Bronchial epithelial cell (primary cell): ENCODE results near the gene BIRC5. TPM values are rescaled to one million over a fixed set of nuclear protein-coding genes. Genes with fewer than 3 reads are reported as not detected.

Experiments
- DNase-seq: peaks from one replicate; pipeline ENCODE4 v3.0.0-alpha.2; 2010; ENCODE audit warnings: low read depth
- FAIRE-seq: peaks from 2 replicates; lab custom pipeline; 2011; peaks lifted over from hg19 to GRCh38; lab: Jason Lieb, UNC
- H3K27me3 ChIP-seq: 2 replicates; pipeline ENCODE4 v1.5.1; 2011; ENCODE audit warnings: low read length; ENCODE audit not compliant: control insufficient read depth, insufficient read depth
- H3K36me3 ChIP-seq: 2 replicates; pipeline ENCODE4 v1.5.1; 2011; ENCODE audit warnings: low read length; ENCODE audit not compliant: control insufficient read depth, insufficient read depth
- H3K4me3 ChIP-seq: 2 replicates; pipeline ENCODE4 v1.5.1; 2011; ENCODE audit warnings: mild to moderate bottlenecking, low read depth, low read length, control low read depth
- CTCF ChIP-seq: IDR thresholded peaks from 2 replicates; pipeline ENCODE4 v1.5.1; 2011; ENCODE audit warnings: mild to moderate bottlenecking, moderate library complexity, low read length, control low read depth, inconsistent platforms; ENCODE audit not compliant: insufficient read depth, severe bottlenecking
- total RNA-seq: library from RNA; depleted of rRNA; stranded (reverse); fragments of >200 nt; gene quantifications from 2 replicates; pipeline ENCODE4 v1.2.1, GENCODE V29; 2014

The BIRC5 gene
- total RNA-seq, 1 donor from 2014 or later: 0.53 TPM

- Histone ChIP-seq H3K27me3 (no peaks in the 10 kb centered on the region), H3K4me3 (no peak overlapping the region), H3K36me3 (no peaks in the 10 kb centered on the region)
- DNase-seq (no peak), FAIRE-seq (no peak)
- TF ChIP-seq CTCF: no peak
Measured at GRCh38 chr17:78258323-78259191, 44.5 kb downstream of the BIRC5 start.

GRCh38 chr17:78259192-78259554, 45.1 kb downstream of the BIRC5 start:
- no peak for FAIRE-seq
- H3K4me3 ChIP-seq: no peak overlapping the region

GRCh38 chr17:78263063-78263735, 49.1 kb downstream of the BIRC5 start:
- TF ChIP-seq CTCF: no peak
- no peak for DNase-seq
- FAIRE-seq: no peak
- peaks cover under 1% of the 10 kb centered on the region for H3K27me3 ChIP-seq
- no peak overlapping the region for H3K4me3 ChIP-seq
- H3K36me3 ChIP-seq: no peaks in the 10 kb centered on the region

More at GRCh38 chr17:78259192-78259554, 45.1 kb downstream of the BIRC5 start:
- TF ChIP-seq CTCF: no peak
- no peak for DNase-seq
- Histone ChIP-seq H3K36me3 (no peaks in the 10 kb centered on the region), H3K27me3 (no peaks in the 10 kb centered on the region)

GRCh38 chr17:78263736-78264340, 49.8 kb downstream of the BIRC5 start:
- no peak overlapping the region for H3K4me3 ChIP-seq
- no peaks in the 10 kb centered on the region for H3K36me3 ChIP-seq
- FAIRE-seq (no peak), DNase-seq (no peak)
- no peak for TF ChIP-seq CTCF
- H3K27me3 ChIP-seq: peaks cover 4% of the 10 kb centered on the region

- FAIRE-seq (no peak), DNase-seq (no peak)
- no peak for TF ChIP-seq CTCF
- peaks cover 10% of the 10 kb centered on the region for H3K27me3 ChIP-seq
- no peaks in the 10 kb centered on the region for H3K36me3 ChIP-seq
- no peak overlapping the region for H3K4me3 ChIP-seq
Measured at GRCh38 chr17:78264590-78264989, 50.5 kb downstream of the BIRC5 start.
